K562 treated with DMSO at 1 percent for 24 hours (cell line): ENCODE results near the gene MISP3. TPM values are rescaled to one million over a fixed set of nuclear protein-coding genes. Genes with fewer than 3 reads are reported as not detected.

Experiments
- total RNA-seq: library from RNA; unstranded; fragments of 300-600 nt; gene quantifications from 2 replicates; pipeline ENCODE4 v1.2.3, GENCODE V29; 2022; ENCODE audit warnings: low read depth; ENCODE audit not compliant: insufficient read depth

The MISP3 gene
- total RNA-seq = 3.4 and 5.9 TPM in 2 replicates

DNA sequence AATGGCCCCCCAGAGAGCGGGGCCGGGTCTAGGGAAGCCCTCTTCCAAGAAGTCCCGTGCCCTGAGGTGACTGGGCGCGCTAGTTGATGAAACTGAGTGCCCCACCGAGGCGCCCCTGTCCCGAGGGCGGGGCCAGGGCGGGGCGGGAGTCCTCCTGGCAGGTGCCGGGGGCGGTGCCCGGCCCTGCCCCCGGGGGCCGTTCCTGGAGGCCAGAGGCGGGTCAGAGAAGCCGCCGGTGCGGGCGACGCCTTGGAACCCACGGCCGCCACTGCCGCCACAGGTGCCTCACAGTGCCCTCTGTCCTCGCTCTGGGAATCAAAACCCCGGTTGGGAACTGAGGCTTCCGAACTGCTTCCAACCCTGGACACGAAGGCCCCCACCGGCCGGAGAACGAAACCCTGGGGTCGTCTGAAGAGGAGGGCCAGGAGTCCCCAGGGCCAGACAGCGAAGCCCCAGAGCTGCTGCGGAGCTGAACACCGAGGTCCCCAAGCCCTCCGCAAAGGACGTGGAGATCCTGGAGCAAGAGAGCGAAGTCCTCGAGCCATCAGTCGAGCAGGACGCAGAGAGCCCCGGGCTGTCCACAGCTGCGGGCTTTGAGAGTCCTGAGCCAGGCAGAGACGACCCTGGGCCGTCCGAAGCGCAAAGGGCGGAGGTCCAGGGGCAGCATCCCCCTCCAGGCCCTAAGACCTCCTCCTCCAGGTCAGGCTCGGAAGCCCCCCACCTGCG lies at the start of gene MISP3:
TSS of gene MISP3 (plus strand) at position 252 of the 726 bp plus-strand sequence. CDS start 524 bp downstream, outside the sequence.

DNA sequence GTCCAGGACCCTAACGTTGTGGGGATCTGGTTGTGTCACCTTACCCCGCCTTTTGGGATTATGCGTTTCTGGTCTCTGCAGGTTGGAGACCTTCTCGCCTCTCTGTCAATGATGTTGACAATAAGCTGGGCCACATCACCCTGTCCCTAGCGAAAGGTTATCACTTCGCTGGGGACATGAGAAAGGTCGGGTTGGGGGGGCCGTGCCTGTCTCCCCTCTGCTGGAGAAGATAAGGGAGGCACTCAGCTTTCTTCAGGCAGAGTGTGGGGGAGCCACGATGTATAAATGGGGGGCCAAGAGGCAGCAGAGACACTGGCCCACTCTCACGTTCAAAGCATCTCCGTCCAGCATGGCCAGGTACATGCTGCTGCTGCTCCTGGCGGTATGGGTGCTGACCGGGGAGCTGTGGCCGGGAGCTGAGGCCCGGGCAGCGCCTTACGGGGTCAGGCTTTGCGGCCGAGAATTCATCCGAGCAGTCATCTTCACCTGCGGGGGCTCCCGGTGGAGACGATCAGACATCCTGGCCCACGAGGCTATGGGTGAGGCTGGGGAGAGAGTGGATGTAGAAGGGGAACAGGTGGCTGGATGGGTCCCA lies 44.6 kb upstream of the MISP3 start, which contains the start of gene RLN3:
TSS of gene RLN3 (plus strand) at position 293 of the 595 bp plus-strand sequence. CDS start at position 350, 57 bp downstream.

DNA sequence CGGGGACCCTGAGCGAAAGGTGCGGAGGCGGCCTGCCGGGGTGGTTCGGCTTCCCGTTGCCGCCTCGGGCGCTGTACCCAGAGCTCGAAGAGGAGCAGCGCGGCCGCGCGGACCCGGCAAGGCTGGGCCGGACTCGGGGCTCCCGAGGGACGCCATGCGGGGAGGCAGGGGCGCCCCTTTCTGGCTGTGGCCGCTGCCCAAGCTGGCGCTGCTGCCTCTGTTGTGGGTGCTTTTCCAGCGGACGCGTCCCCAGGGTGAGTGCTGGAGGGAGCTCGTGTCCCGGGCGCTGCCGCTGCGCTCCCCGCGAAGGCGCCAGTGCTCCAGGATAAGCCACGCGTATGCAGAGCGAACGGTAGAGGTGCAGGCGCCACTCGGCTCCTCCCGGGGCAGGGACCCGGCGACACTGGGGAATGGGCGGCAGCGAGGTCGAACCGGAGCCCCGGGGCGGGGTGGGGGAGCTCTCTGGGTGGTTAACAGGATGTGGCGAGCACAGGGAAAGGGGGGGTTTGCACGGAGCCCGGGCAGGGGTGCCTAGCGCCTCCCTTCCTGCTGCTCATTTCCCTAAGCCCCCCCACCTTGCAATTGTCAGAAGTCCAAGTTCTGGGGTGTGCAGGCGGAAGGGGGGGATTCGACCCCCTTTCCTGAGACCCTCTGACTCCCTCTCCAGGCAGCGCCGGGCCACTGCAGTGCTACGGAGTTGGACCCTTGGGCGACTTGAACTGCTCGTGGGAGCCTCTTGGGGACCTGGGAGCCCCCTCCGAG lies 40.7 kb upstream of the MISP3 start, which contains the start of gene IL27RA:
TSS of gene IL27RA (plus strand) at position 44 of the 762 bp plus-strand sequence. CDS start at position 155, 111 bp downstream.

DNA sequence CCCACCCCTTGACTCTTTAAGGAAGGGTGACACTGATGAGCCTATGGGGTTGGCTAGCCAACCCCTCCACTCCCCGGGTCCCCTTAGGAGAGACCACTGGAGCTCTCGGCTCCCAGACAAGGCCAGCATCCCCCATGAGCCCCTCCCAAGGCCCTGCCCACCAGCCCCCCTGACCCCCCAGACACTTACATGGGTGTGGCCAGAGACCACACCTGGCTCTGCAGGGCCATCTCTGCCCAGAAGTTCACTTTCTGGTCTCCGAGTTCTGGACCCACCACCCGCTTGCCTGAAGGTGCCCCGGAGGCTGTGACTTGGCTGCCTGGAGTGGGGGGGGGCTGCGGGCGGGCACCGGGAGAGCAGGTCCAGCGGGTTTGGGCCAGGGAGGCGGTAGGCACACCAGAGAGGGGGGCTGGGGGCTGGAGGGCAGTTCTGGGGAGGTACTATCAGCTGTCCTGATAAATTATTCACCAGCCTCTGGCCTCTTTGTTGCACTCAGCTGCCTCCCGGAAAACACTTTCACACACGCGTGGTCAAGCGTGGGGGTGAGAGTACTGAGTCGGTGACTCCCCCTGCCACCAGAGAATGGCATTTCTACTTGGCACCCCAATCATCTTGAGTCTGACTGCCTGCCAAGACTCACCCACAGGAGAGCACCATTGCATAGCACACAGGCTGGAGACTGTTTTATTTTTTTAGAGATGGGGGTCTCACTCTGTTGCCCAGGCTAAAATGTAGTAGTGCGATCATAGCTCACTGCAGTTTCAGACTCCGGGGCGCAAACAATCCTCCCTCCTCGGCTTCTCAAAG lies 10.6 kb upstream of the MISP3 start, which contains the start of gene PALM3:
TSS of gene PALM3 (minus strand) at position 326 of the 807 bp plus-strand sequence. CDS start at position 230, 96 bp downstream.

DNA sequence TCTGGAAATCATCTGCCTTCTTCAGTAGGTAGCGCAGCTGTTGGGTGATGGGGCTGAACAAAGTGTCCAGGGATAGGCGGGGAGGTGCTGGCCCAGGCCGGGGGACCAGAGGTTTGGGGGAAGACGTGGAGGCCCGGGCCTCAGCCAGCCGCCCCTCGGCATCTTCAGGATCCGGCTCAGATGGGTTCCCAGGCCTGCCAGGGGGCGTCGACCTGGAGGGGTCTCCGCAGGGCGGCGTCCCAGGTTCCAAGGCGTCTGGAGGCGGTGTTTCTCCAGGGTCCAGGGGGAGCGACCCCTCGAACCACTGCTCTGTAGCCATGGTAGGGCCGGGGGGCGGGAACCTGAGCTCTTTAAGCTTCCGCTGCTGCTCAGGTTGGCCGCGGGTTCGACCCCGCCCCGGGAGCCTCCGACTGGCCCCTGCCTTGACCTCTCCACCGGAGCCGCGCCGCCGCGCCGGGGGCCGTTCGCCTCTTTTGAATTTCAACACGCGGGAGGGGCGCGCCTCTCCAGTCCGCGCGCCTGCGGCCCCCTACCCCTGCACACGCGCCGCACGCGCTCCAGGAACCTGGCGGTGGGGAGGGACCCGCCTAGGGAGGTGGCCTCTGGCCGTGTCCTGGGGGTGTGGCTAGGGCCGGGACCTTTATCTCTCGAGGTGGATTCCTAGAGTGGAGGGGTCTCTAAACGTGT lies 12.9 kb downstream of the MISP3 start, which contains the start of gene C19orf67:
TSS of gene C19orf67 (minus strand) at position 475 of the 687 bp plus-strand sequence. CDS start at position 319, 156 bp downstream.

DNA sequence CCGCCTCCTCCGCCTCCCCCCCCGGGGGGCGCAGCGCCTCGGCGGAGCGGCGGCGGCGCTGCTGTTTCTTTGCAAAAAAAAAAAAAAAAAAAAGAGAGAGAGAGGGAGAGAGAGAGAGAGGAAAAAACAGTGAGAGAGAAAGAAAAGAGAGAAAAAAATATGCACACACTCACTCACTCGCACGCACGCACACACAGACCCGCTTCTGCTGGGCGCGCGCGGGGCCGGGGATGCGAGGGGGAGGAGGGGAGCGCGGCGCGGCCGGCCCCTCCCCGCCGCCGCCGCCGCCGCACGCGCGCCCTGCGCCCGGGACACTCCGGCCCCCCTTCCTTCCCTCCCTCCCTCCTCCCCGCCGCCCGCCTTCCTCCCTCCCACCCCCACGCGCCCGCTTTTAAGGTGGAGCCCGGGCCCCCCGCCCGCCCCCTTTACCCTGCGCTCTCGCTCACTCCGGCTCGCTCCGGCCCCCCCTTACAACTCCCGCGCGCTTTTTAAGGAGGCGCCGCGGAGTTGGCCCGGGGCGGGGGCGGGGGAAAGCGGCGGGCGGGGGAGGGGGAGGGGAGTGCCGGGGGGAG lies 18.0 kb downstream of the MISP3 start, which contains the start of gene SAMD1:
TSS of gene SAMD1 (minus strand) at position 243 of the 572 bp plus-strand sequence.

DNA sequence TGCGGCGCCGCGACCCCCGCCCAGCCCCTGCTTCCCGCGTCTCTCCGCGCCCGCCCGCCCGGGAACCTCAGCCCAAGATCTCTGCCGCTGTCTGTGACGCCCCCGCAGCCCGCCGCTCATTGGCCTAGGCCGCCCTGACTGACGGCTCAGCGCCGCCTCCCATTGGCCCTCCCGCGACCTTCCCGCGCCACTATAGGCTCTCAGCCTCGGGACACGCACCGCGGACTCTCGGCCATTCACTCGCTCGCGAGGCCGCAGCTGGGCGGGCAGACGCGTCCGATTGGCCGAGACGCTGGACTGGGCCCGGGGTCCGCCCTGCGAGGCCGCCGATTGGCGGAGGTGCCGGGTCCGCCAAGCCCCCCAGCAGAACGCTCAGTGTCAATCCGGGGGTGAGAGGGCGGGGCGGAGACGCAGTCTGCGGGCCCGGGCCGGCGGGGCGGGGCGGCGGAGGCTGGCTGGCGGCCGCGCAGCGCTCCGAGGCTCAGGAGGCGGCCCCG lies 45.1 kb downstream of the MISP3 start, which contains the start of gene PRKACA:
TSS of gene PRKACA (minus strand) at position 95 of the 497 bp plus-strand sequence. CDS start 215 bp downstream, outside the sequence.

Other genes starting within 250 kb of the MISP3 start
- not detected in 2 replicates for gene NANOS3, start 195.7 kb upstream of the MISP3 start, total RNA-seq
- 15.0 and 17.5 TPM in 2 replicates for gene BRME1, start 166.7 kb upstream of the MISP3 start, total RNA-seq
- gene CC2D1A, start 166.6 kb upstream of the MISP3 start, total RNA-seq = 49.7 TPM in 2 replicates
- 2.7 and 3.7 TPM in 2 replicates for gene PODNL1, start 134.4 kb upstream of the MISP3 start, total RNA-seq
- 73.7 and 80.9 TPM in 2 replicates for gene DCAF15, start 120.3 kb upstream of the MISP3 start, total RNA-seq
- gene RFX1, start 66.5 kb upstream of the MISP3 start, total RNA-seq = 16.8 and 17.3 TPM in 2 replicates
- gene RLN3, start 44.6 kb upstream of the MISP3 start, total RNA-seq = not detected in 2 replicates
- gene IL27RA, start 41.0 kb upstream of the MISP3 start, total RNA-seq = 14.0 and 16.1 TPM in 2 replicates
- 4.6 and 4.8 TPM in 2 replicates for gene PALM3, start 10.7 kb upstream of the MISP3 start, total RNA-seq
- gene C19orf67, start 13.0 kb downstream of the MISP3 start, total RNA-seq = 2.2 TPM in 1 of 2 replicates, not detected in the other
- 53.7 and 55.6 TPM in 2 replicates for gene SAMD1, start 18.0 kb downstream of the MISP3 start, total RNA-seq
- gene PRKACA, start 45.0 kb downstream of the MISP3 start, total RNA-seq = 116 and 118 TPM in 2 replicates
- 219 and 265 TPM in 2 replicates for gene ASF1B, start 63.8 kb downstream of the MISP3 start, total RNA-seq
- 23.0 and 26.8 TPM in 2 replicates for gene ADGRL1, start 133.4 kb downstream of the MISP3 start, total RNA-seq